Ammon's horn (tissue), 1 donor: Measurements from ENCODE around the gene SLC7A11.

ENCODE experiments used
- DNase-seq: peaks from one replicate; pipeline ENCODE4 v3.0.0-alpha.2; 2016; ENCODE audit warnings: low spot score

The SLC7A11 gene

DNA sequence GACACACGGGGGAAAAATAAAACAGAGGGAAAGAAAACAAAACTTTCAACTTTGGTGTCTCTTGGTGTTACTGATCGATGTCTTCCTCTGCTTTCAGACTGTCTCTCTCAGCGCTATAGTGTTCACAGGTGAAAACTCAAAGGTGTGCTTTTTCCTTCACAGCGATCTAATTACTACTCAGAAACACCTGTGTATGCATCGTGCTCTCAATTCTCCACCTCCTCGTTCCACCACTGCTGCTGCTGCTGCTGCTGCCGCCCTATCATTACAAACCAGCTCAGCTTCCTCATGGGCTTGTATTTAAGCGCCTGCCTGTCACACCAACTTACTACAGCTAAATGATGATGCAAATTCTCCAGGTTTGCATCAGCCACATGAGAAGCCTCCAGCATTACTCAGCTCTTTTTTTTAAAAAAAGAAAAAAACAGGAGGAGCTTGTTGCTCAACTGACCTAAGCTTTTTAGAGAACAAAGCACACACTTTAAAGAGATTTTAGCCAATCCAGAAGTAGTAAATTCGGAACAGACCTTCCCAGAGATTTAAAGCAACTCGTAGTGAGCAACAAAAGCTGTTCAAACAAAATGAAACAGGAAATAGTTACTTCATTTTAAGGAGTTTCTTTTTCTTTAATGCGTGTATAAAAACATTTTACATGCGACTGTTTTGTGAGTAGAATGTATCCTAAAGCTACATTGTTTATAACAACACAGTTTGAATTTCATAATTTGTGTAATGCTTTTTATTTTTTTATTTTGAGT, at the start of gene SLC7A11:
Gene SLC7A11 (minus strand): TSS at position 274 of the 758 bp plus-strand sequence. CDS start 280 bp downstream, outside the sequence.
- DNase-seq: peak; percentile 78

DNA sequence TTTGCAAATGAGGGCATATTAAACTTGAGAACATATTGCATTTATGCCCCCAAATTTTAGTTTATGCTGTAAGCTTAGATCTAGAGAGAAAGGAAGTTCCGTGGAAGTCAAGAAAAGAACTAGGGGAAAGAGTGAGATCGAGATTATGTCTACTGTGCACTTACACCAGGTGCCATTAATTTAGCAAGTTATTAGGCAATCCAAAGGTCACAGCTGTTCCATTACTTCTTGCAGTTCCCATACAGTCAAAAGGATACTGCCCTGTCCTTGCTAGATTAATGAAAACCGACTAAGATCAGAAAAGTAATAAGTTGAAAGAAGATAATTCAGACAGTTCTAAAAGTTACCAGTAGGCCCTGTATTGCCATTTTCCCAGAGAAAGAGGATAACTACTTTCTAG, 49.3 kb upstream of the SLC7A11 start:
- DNase-seq: no peak

DNA sequence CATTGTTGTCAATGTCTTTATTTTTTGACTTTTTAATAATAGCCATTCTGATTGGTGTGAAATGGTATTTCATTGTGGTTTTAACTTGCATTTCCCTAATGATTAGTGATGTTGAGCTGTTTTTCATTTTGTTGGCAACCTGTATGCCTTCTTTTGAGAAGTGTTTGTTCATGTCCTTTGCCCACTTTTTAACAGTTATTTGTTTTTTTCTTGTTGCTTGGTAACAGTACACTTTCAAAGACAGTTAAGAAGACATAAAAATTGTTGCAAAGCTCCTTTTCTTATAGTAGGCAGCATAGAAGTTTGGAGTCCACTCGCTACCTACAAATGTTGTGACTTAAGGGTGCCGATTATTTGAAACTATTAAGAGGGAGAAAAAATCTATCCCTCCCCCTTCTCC, 48.7 kb upstream of the SLC7A11 start:
- no peak for DNase-seq

DNA sequence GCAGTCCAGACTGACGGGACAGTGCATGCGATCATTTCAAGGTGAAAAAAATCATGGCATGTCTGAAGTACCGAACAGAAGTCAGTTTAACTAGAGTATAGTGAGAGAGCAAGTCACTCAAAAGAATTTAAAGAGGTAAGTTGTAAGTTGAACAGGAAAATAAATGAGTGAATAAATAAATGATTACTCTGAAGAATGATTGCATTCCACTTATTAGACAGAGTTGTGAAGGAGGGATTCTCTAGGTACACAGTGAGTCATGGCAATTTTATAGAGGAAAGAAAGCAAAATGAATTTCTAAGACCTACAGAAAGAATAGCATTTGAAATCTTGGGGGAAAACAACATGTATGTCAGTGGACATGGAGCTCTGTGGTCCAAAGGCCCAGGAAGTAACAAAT, 37.1 kb upstream of the SLC7A11 start:
- DNase-seq: no peak

DNA sequence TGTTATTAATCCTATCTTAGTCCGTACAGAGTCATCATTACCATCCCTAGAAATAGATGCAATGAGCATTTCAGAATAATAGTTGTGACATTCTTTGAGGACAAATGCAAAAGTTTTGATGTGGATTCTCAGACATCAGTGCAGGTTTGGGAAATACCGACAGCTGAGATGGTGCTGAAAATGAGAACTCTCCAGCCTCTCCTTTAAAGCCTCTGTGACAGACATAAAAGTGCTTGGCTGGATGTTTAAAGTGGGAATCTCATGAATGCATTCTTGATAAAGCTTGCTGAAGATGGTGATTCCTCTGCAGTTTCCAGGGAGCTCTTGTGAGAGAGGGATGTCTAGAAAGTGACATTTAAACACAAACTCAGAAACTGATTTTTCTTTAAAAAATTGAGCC, 35.0 kb upstream of the SLC7A11 start:
- DNase-seq: no peak

DNA sequence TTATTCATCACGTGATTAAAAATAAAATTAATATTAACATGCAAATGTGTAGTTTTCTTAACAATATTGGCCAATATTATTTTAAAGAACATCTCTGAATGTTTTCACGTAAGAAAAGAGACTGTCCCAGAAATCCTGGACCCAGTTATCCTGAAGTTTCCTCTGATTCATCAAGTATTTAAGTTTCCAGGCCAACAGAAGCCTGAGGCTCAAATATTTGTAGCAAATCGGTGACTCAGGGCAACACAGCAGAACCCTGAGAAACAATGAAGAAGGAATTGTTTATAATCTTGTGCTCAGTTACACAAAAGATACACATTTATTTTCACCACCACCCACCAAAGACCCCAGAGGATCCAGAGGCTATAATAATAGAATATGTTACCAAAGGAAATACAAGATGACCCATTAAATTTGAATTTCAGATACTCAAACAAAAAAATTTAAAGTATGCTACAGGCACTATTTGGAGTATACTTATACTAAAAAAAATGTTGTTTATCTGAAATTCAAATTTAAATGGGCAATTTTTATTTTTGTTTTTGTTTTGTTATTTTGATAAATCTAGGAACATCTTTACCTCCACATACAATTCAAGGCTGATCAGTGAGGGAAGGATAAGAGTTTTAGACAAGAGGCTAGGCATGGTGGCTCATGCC, 33.9 kb upstream of the SLC7A11 start:
- DNase-seq: peak; percentile 20

DNA sequence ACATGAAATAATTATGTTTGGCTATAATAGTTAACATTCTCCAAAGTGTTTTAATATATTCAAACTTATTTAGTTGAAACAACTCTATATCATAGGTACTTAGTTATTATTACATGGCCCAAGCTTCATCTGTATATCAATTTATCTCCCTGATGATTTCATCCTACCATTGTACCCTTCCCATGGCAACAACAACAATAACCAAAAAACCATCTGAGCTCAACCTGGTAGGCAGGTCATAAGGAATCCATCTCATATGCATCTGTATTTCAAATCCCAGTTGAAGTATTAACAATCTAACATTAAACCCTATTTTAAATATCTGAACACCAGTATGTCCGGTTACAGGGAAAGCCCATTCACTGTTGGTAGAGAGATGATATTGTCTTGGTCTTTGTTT, 33.1 kb upstream of the SLC7A11 start:
- DNase-seq: no peak

DNA sequence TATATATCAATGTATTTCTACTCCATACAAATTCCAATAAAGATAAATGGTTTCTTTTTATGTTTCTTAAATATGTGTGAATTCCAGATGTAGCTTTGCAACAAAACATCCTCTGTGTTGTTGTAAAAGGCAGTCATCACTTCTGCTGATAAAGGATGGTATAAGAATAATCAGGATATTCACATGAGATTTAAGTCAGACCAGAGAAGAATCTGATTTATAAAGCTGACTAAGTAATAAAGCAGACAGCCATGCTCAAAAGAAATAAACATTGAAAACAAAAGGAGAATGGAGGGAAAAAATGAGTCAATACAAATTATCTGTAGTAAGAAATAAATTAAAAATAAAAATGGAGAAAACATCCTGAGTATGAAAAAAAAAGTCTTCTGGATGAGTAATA, 27.0 kb upstream of the SLC7A11 start:
- no peak for DNase-seq

DNA sequence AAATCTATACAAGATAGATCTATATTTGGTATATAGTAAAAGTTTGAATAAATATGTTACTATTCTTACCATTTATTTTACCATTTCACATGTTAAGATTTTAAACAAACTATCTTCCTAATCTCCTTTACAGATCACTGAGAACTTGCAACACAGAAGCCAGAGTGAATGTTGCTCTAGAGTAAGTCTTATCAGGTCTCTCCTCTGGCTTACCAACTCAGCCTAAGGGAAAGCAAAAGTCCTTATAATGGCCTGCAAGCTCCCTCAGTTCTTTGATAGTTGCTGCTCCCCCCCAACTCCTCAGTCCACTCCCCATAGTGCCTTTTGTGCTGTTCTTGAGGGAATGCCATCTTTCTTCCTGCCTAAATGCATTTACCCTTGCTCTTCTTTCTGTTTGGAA, 25.7 kb upstream of the SLC7A11 start:
- DNase-seq: no peak

DNA sequence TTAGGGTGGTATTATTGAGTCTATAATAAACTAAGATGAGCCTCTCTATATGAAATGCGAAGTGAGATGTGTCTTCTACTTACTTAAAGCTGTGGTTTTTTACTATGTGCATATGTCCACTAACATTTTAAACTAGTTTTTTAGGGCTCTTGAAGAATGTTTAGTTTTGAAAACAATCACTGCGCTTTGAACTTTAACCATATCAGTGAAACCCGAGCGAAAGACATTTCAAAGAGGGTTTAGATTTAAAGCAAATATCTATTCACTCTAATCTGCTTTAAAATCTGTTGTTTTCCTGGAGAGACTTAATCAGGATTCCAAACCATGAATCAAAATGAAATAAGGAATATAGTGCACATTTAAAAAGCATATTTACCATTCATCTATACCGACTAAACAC, 24.8 kb upstream of the SLC7A11 start:
- no peak for DNase-seq

DNA sequence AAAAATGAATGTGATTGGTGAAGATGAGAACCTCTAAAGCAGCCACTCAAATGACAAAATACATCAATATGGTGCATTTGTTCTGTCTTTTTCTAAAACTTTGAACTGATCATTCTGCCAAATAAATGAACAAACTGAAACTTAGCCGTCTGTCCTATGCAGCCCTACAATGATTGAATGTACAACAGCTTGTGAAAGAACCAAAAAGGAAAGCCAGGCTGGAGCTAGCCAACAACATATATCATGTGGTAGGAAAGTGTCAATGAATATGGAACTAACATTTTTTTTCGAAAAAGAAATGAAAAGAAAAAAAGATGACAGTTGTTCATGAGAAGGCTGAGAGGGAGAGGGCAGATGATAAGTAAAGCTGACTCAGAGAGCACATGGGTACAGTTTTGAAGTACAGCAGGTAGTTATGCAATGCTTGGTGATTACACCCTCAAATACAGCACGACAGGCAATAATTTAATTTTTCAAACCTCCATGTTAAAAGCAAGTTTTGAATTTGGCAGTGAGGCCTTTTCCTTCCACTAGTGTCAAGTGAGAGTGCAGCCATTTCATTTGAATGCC, 21.2 kb upstream of the SLC7A11 start:
- peak; percentile 27 for DNase-seq

DNA sequence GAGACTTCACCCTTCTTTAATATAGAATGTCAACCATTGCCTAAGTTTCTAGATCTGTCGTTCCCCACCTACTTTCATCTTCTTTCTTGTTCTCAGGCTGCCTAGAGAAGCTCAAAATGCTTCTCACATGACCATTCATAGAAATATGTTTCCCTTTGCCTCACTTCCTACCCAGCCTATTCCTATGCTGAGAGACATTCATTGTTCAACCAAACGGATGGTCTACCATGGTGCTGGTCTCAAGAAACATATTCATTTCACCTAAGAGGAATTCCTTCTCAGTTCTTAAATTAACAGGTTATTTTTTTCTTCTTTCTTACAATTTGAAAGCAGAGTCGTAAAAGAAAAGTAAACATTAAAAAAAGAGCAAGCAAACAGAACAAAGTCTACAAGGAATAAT, 20.3 kb upstream of the SLC7A11 start:
- DNase-seq: no peak

DNA sequence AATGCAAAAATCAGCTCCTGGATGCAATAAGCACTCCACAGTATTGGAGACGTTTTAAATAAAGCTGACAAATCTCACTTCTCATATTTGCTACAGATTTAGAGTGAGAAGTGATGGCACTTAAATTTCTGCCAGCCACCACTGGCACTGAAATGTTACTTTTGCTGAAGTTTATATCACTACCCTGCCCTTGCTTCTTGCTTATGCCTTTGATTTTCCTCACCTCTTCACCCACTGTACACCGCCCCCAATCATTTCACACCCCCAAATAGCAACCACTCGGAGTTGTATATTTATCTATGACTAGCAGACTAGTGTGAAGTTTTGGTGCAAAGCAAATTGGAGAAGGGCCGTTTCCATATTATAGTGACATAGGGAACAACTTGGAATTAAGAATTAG, 19.9 kb upstream of the SLC7A11 start:
- DNase-seq: no peak

DNA sequence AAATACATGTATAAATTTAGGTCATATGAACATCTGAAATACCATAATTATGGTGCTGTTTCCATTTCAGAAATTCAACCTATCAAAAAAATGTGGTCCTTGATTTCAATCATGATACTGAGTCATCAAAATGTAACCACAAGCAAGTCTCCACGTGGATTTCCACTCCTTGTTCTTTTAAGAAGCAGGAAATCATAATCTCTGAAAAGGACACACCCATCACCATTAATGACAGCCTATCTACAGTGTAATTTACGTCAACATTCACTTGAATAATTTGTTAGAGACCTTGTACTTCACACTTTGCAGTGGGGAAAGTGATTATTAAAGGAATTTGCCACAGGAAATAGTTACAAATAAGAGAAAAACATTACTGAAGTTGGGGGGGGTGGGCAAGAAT, 17.7 kb upstream of the SLC7A11 start:
- no peak for DNase-seq

DNA sequence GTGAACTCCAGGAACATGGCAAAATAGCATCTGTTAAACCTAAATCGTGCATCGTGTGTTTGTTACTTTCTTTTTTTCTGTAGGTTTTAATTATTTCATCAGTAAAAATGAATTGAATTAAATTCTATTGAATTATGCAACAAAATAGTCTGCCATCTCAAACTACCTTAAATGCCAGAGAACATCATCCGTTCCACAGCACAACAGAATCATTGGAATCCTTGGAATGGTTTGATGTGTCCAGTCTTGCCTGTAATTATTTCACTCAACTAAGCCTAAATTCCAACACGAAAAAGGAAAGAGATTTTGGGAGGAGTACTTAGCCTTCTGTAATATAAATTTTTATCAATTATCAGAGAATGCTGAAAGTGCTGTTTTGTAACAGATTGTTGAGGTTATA, 17.1 kb upstream of the SLC7A11 start:
- DNase-seq: no peak

DNA sequence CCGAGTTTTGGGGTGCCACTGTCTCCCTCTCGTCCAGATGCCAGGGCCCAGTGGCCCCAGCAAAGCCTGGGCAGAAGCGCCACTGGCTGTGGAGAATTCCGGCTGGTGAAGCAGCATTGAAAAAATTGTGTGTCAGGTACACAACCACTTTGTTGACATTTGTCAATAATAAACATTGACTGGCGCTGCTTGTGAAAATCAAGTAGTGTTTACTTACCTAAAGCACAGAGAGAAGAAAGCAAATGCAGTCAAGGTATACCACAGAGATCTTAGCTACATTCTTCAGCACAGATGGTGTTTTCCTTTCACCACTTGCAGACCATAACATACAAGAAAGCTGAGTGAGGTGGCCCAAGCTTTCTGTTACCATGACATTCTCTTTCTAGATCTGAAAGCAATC, 14.5 kb upstream of the SLC7A11 start:
- no peak for DNase-seq

DNA sequence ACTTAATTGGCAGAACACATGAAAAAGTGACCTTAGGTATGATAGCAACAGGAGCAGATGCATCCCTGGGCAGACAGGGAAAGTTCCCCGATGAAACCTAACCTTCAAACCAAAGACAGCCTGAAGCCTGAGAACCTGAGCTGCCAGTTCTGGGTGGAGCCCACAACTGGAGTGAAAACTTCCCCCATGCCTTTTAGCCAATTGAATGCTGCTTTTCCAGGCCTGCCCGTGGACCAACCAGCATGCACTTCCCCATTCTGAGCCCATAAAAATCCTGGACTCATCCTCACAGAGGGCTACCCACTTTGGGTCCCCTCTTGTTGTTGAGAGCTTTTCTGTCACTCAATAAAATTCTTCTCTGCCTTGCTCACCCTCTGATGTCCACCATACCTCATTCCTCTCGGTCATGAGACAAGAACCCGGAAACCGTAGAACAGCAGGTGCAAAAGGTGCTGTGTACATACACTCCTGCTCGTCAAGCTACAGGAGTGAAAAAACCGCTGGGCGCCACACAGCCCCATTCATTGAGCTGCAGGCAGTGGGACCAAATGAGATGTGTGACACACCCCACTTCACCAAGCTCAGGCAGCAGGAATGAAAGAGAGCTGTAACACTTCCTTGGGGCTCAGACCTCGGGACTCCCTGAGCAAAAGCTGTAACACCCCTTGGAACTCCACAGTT, 13.9 kb upstream of the SLC7A11 start:
- no peak for DNase-seq

DNA sequence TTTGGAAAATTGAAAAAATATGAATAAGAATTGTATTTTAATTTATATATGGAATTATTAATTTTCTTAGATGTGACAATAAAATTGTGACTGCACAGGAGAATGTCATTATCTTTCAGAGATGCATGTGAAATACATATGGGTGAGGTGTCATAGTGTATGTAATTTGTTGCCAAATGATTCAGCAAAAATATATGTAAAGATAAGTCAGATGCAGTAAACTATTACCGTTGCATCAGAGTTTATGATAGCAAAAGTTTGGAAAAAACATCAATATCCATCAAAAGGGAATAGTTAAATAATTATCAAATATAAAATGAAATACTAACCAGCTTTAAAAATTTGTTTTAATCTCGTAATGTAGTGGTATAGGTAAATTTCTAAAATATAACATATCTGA, 10.4 kb upstream of the SLC7A11 start:
- DNase-seq: no peak

DNA sequence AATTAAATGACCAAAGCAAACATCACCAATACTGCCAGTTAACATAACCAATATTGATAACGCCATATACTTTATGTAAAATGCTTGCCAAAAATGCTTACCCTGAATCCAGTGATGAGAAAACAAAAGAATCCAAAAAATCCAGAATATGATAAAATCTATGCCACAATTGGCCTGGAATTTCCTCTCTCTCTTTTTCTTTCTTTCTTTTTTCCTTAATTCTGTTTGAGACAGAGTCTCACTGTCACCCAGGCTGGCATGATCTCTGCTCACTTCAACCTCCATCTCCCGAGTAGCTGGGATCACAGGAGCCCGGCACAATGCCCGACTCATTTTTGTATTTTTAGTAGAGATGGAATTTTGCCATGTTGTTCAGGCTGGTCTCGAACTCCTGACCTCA, 9.8 kb upstream of the SLC7A11 start:
- no peak for DNase-seq

DNA sequence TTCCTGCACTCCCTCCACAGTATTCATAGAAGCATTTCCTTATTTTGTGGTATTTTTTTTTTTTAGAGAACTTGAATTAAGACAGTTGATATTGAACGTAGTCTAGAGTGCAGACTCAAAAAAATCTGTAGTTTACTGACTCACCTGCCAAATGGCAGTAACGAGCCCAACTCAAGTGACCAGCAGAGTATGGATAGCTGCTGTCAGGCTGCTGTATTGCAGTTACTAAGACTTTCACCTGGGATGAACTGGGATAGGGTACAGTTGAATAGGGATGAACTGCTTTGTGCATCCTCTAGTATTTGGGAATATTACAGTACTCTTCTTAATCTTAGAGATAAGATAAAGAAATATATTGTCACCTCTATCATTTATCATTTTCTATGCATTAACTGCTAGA, 7.0 kb upstream of the SLC7A11 start:
- DNase-seq: no peak

DNA sequence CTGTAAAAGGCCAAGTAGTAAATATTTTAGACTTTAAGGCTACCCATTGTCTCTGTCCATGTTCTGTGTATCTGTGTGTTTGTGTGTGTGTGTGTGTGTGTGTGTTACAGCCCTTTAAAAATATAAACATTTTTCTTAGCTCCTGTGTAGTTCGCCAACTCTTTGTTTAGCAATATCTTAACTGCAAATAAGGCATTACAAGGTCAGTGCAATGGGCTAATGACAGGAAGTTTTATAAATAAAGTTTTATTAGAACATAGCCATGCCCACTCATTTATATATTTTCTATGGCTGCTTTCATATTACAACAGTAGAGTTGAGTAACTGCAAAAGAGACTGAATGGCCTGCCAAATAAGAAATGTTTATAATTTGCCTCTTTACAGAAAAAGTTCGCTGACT, 5.9 kb upstream of the SLC7A11 start:
- no peak for DNase-seq

DNA sequence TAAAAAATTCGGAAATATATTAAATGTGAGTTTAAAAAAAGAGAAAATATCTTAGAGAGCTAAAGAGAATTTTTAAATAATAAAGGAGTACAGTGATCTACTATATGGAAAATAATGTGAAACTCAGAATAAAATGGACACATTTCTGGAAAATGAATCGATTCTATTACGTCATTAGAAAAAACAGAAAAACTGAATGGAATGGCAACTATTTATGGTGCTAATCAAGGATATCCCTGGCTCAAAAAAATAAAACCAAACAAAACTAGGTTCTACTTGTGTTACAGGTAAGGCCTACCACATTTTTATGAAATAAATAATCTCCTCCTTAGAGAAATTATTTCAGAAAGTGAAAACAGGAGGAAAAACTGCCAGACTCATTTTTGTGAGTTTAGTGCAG, 5.5 kb upstream of the SLC7A11 start:
- DNase-seq: no peak

DNA sequence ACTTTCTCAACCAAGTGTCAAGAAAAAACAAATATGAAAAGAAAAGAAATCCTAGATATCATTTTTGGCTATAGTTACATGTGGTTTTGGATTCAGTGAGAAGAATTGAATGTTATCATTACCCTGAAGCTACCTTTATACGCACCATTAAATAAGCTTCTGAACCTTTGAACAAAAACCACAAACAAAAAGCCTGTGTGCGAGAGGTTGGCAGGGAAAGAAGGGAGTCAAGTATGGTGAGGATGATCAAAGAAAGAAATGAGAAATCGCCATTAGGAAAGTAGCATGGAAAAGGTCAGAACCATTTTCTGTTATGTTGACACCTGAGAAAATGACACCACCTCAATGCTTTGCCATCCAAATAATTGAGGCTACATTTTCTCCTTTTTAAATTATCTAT, 1.2 kb upstream of the SLC7A11 start:
- no peak for DNase-seq
